Measurements from ENCODE around the gene IL22. TPM values are rescaled to one million over a fixed set of nuclear protein-coding genes. Genes with fewer than 3 reads are reported as not detected.

The IL22 gene, protein sequence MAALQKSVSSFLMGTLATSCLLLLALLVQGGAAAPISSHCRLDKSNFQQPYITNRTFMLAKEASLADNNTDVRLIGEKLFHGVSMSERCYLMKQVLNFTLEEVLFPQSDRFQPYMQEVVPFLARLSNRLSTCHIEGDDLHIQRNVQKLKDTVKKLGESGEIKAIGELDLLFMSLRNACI
- not detected in 5 replicates for total RNA-seq (2022; extraction: Qiagen RNA extraction)

GRCh38 chr12:68253504-68253903 lies at the start of gene IL22:
Gene IL22, minus strand, starts transcription at chr12:68253604. Its CDS starts 156 bp downstream, at chr12:68253448.

GRCh38 chr12:68225576-68226476 lies 27.6 kb downstream of the IL22 start, which contains the start of gene IL26:
Gene IL26, minus strand, starts transcription at chr12:68225810. Its CDS starts 54 bp downstream, at chr12:68225756.

Other genes with a start within 250 kb of the IL22 start
- gene IFNG, start 93.9 kb downstream of the IL22 start, total RNA-seq (2022; extraction: Qiagen RNA extraction), result not detected in 5 replicates
- gene IL26, start 27.8 kb downstream of the IL22 start, total RNA-seq (2022; extraction: Qiagen RNA extraction), result not detected in 5 replicates
- gene MDM1, start 78.8 kb upstream of the IL22 start, total RNA-seq (2022; extraction: Qiagen RNA extraction), result 6.4 to 8.9 TPM (median 7.5 TPM) in 5 replicates